Measurements from ENCODE around the gene ST8SIA3. TPM values are rescaled to one million over a fixed set of nuclear protein-coding genes. Genes with fewer than 3 reads are reported as not detected.

ST8SIA3 gene
- total RNA-seq, 1 donor from 2014 or later = not detected

DNA sequence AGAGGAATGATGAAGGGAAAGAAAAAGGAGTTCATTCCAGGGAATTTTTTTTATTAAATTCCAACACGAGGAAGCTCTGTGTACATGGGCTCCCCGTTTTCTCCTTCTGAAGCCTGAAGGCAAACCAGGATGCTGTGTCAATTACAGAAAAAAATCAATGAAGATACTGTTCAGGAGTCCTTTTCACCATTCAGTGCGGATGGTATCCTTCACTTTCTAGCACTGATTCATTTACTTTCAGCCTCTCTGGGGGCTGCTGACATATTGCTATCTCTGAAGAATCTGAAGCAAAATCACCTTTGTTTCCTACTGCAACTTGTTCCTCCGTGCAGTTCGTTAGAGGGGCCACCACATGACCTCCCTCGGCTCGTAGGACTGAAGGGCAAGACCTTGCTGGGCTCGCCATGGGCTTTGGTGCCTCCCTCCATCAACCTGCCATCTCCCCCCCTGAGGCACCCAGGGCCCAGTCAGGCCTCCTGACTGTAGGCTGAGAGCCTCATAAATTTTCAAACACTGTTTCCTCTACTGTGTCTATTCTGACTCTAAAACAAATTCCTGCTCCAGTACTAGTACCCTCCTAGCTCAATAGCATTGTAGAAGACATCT lies 25.5 kb upstream of the ST8SIA3 start:
- ATAC-seq (ENCODE audit: low read depth) = no peak
- Mint-ChIP-seq H3K9me3 (no peaks in the 10 kb centered on the region), H3K36me3 (ENCODE audit: low read depth) (no peaks in the 10 kb centered on the region), H3K27me3 (peaks cover 8% of the 10 kb centered on the region), H3K27ac (no peak overlapping the region), H3K4me3 (no peak overlapping the region), H3K4me1 (no peaks in the 10 kb centered on the region)
- no peak for TF ChIP-seq CTCF (IDR thresholded peaks at IDR 0.05)
- intact Hi-C loops (cut with micrococcal nuclease) = no loop called here
- ChIA-PET CTCF (no interaction called here), POLR2A (no interaction called here)
- DNase-seq = no peak

- Mint-ChIP-seq H3K4me3 (no peak overlapping the region), H3K36me3 (ENCODE audit: low read depth) (no peaks in the 10 kb centered on the region), H3K9me3 (no peaks in the 10 kb centered on the region), H3K27ac (no peak overlapping the region), H3K27me3 (peaks cover 7% of the 10 kb centered on the region), H3K4me1 (no peaks in the 10 kb centered on the region)
- intact Hi-C loops (cut with micrococcal nuclease) = no loop called here
- ChIA-PET CTCF (no interaction called here), POLR2A (no interaction called here)
- DNase-seq = no peak
- TF ChIP-seq CTCF (IDR thresholded peaks at IDR 0.05) = no peak
- ATAC-seq (ENCODE audit: low read depth) = no peak
Observed at GRCh38 chr18:57328665-57329064, 23.7 kb upstream of the ST8SIA3 start.

DNA sequence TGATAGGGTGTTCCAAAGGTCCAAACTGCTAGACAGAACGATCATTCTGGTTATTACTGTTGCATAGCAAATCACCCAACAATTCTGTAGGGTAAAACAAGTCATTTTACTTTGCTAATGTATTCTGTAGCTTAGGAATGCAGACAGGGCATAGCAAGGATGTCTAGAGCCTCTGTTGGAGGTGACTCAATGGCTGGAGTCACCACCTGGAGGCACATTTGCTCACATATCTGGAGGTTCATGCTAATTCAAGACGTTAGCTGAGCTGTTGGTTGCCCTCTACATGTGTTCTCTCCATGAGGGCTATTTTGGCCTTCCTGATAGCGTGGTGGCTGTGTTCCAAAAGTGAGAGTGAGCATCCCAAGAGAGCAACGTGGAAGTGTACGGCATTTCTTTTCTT lies 22.5 kb upstream of the ST8SIA3 start:
- no peak overlapping the region for H3K4me3 Mint-ChIP-seq
- DNase-seq = no peak
- TF ChIP-seq CTCF (IDR thresholded peaks at IDR 0.05) = no peak
- peaks cover 16% of the 10 kb centered on the region for H3K27me3 Mint-ChIP-seq
- CTCF ChIA-PET = no interaction called here
- POLR2A ChIA-PET = no interaction called here
- H3K9me3 Mint-ChIP-seq = no peaks in the 10 kb centered on the region
- H3K27ac Mint-ChIP-seq = no peak overlapping the region
- intact Hi-C loops (cut with micrococcal nuclease) = no loop called here
- H3K36me3 Mint-ChIP-seq (ENCODE audit: low read depth) = no peaks in the 10 kb centered on the region
- ATAC-seq (ENCODE audit: low read depth) = no peak
- H3K4me1 Mint-ChIP-seq = no peaks in the 10 kb centered on the region

- no peak for ATAC-seq (ENCODE audit: low read depth)
- no peak overlapping the region for H3K4me3 Mint-ChIP-seq
- H3K27me3 Mint-ChIP-seq = peaks cover 9% of the 10 kb centered on the region
- ChIA-PET POLR2A (no interaction called here), CTCF (no interaction called here)
- TF ChIP-seq CTCF (IDR thresholded peaks at IDR 0.05) = no peak
- no peaks in the 10 kb centered on the region for H3K36me3 Mint-ChIP-seq (ENCODE audit: low read depth)
- DNase-seq = no peak
- H3K27ac Mint-ChIP-seq = no peak overlapping the region
- H3K4me1 Mint-ChIP-seq = no peaks in the 10 kb centered on the region
- no peaks in the 10 kb centered on the region for H3K9me3 Mint-ChIP-seq
- intact Hi-C loops (cut with micrococcal nuclease) = no loop called here
Observed at GRCh38 chr18:57331718-57332117, 20.6 kb upstream of the ST8SIA3 start.

DNA sequence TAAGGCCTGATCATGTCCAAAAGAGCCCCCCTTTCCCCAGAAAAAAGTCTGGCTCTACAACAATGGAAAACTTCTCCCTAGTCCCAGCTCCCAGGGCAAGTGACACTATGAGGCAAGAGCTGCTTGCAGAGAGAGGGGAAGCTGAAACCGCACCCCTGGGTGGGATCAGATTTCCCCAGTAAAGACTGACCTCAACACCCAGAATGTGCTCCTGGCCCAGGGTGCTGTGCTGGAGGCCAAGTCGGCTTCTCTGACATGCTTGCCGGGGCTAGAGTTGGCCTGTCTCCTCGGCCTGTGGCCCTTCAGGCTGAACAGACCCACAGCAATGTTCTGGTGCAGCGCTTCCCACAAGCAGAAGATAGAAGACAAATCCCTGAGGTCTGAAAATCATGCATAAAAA lies 18.4 kb upstream of the ST8SIA3 start:
- intact Hi-C loops (cut with micrococcal nuclease) = no loop called here
- ChIA-PET CTCF (no interaction called here), POLR2A (no interaction called here)
- Mint-ChIP-seq H3K9me3 (no peaks in the 10 kb centered on the region), H3K4me1 (no peaks in the 10 kb centered on the region), H3K36me3 (ENCODE audit: low read depth) (no peaks in the 10 kb centered on the region), H3K4me3 (no peak overlapping the region), H3K27ac (no peak overlapping the region), H3K27me3 (peaks cover 9% of the 10 kb centered on the region)
- ATAC-seq (ENCODE audit: low read depth) = no peak
- no peak for TF ChIP-seq CTCF (IDR thresholded peaks at IDR 0.05)
- DNase-seq = no peak

Data from activated B cell treated with CpG ODN at 0.5 μM for 24 hours (primary cell).